IMR-90 (cell line): ENCODE results near the gene PIK3CA.

Source experiments
- CTCF ChIP-seq: conservative IDR thresholded peaks from 2 replicates; pipeline ENCODE4 v1.5.1; 2012; ENCODE audit warnings: mild to moderate bottlenecking, low read depth, low read length, improper control_type of control experiment
- ELK1 ChIP-seq: fragments of 150-350 bp; IDR thresholded peaks from 2 replicates; pipeline ENCODE4 v1.6.1; 2016; ENCODE audit warnings: low read depth, mild to moderate bottlenecking, low read length, moderate library complexity, borderline replicate concordance
- FOS ChIP-seq: fragments of 150-350 bp; IDR thresholded peaks from 2 replicates; pipeline ENCODE4 v1.6.1; 2016; ENCODE audit warnings: low read depth, low read length
- MAFK ChIP-seq: IDR thresholded peaks from 2 replicates; pipeline ENCODE4 v1.6.1; 2012; ENCODE audit warnings: low read depth, low read length, improper control_type of control experiment
- POLR2A ChIP-seq: IDR thresholded peaks from 2 replicates; pipeline ENCODE4 v1.6.1; 2012; ENCODE audit warnings: mild to moderate bottlenecking, low read depth, low read length
- RAD21 ChIP-seq: IDR thresholded peaks from 2 replicates; pipeline ENCODE4 v1.6.1; 2012; ENCODE audit warnings: low read length, improper control_type of control experiment
- RCOR1 ChIP-seq: IDR thresholded peaks from 2 replicates; pipeline ENCODE4 v1.6.1; 2012; ENCODE audit warnings: mild to moderate bottlenecking, low read length, improper control_type of control experiment; ENCODE audit not compliant: insufficient replicate concordance
- SMC3 ChIP-seq: fragments of 150-350 bp; IDR thresholded peaks from 2 replicates; pipeline ENCODE4 v1.6.1; 2016; ENCODE audit warnings: low read depth, mild to moderate bottlenecking, antibody characterized with exemption, low read length, moderate library complexity
- USF2 ChIP-seq: fragments of 150-350 bp; IDR thresholded peaks from 2 replicates; pipeline ENCODE4 v1.6.1; 2017; ENCODE audit warnings: mild to moderate bottlenecking, antibody characterized with exemption, low read length, low read depth

GRCh38 chr3:179146911-179147513 lies 1.1 kb upstream of the PIK3CA start:
- TF ChIP-seq CTCF (peak; percentile 66), USF2 (no peak), RAD21 (peak; percentile 55), RCOR1 (no peak), ELK1 (no peak), MAFK (no peak), SMC3 (peak; percentile 53), FOS (no peak), POLR2A (no peak)
